HG02870 (cell line): ENCODE data around the gene ADAMTS6.
"Not testable (repeated sequence)": the region's sequence is repeated elsewhere in the genome, so short reads cannot be mapped to it uniquely, and the experiment has no call there.

Experiments
- ATAC-seq: cut with Tn5 transposase; IDR thresholded peaks from one replicate; pipeline ENCODE4 v1.9.1; 2021; ENCODE audit warnings: mild to moderate bottlenecking, moderate library complexity; ENCODE audit not compliant: unreplicated experiment

The ADAMTS6 gene

GRCh38 chr5:65481635-65482295 lies at the start of gene ADAMTS6:
Gene ADAMTS6 (minus strand): TSS chr5:65481920. CDS start chr5:65473673, 8,247 bp downstream.
- ATAC-seq, result peak; percentile 78

GRCh38 chr5:65530904-65531303 lies 49.2 kb upstream of the ADAMTS6 start:
- no peak for ATAC-seq

GRCh38 chr5:65525726-65526125 lies 44.0 kb upstream of the ADAMTS6 start:
- ATAC-seq, result no peak

GRCh38 chr5:65512170-65512937 lies 30.6 kb upstream of the ADAMTS6 start:
- ATAC-seq, result no peak

- ATAC-seq, result no peak
Measured at GRCh38 chr5:65508978-65509377, 27.3 kb upstream of the ADAMTS6 start.

- no peak for ATAC-seq
Measured at GRCh38 chr5:65506961-65507360, 25.2 kb upstream of the ADAMTS6 start.

- no peak for ATAC-seq
Measured at GRCh38 chr5:65489119-65489518, 7.4 kb upstream of the ADAMTS6 start.

GRCh38 chr5:65488038-65488687 lies 6.4 kb upstream of the ADAMTS6 start:
- ATAC-seq, result not testable (repeated sequence)

- not testable (repeated sequence) for ATAC-seq
Measured at GRCh38 chr5:65486803-65487202, 5.1 kb upstream of the ADAMTS6 start.

- ATAC-seq, result no peak
Measured at GRCh38 chr5:65485405-65485804, 3.7 kb upstream of the ADAMTS6 start.

- ATAC-seq, result peak; percentile 44
Measured at GRCh38 chr5:65483546-65484346, 2.0 kb upstream of the ADAMTS6 start.

- no peak for ATAC-seq
Measured at GRCh38 chr5:65482736-65483545, 1.2 kb upstream of the ADAMTS6 start.

- no peak for ATAC-seq
Measured at GRCh38 chr5:65482296-65482735, 596 bp upstream of the ADAMTS6 start.

GRCh38 chr5:65481171-65481581 lies 544 bp downstream of the ADAMTS6 start:
- ATAC-seq, result peak; percentile 15

GRCh38 chr5:65480306-65480865 lies 1.3 kb downstream of the ADAMTS6 start:
- no peak for ATAC-seq

- ATAC-seq, result no peak
Measured at GRCh38 chr5:65479527-65479926, 2.2 kb downstream of the ADAMTS6 start.

- no peak for ATAC-seq
Measured at GRCh38 chr5:65478336-65478735, 3.4 kb downstream of the ADAMTS6 start.

- no peak for ATAC-seq
Measured at GRCh38 chr5:65475895-65476294, 5.8 kb downstream of the ADAMTS6 start.

- no peak for ATAC-seq
Measured at GRCh38 chr5:65475336-65475735, 6.4 kb downstream of the ADAMTS6 start.
